D341Med (cell line): Measurements from ENCODE around the gene ISM1.

Experiments used
- DNase-seq: peaks from one replicate; pipeline ENCODE4 v3.0.0; 2012; ENCODE audit warnings: low spot score

The ISM1 gene

DNA sequence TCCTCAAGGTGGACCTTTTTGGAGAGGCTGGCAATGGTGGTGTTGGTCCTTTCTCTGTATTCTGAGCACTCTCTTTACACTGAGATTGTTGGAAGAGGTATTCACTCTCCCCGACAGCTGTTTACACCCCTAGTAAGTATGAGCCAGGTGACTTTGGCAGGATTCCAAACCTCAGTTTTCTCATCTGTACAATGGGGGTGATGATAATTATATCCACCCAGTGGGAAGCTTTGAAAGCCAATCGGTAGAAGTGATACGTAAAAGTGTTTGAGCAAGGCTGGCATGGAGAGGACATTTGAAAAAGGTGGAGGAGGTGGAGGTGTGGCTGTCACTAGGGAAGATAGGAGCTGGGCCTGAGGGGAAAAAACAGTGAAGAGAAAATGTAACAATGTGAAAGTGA is 35.5 kb downstream of the ISM1 start:
- DNase-seq: no peak

DNA sequence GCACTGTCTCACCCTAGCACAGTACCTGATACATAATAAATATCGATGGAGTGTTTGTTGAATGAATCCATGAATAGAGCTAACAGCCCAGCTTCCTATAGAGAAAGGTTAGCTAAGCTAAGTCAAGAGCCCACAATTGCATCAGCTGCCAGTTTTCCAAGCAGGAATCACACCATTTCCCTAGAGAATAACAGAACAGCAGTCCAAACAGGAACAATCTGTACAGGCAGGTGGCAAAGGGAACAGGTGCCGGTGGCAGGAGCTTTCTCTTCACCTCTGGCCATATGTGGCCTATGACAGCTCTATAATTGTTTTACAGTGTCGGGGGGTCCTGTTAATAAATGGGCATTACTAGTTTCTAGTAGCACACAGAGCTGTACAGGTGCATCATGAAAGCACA is 38.8 kb downstream of the ISM1 start:
- no peak for DNase-seq

DNA sequence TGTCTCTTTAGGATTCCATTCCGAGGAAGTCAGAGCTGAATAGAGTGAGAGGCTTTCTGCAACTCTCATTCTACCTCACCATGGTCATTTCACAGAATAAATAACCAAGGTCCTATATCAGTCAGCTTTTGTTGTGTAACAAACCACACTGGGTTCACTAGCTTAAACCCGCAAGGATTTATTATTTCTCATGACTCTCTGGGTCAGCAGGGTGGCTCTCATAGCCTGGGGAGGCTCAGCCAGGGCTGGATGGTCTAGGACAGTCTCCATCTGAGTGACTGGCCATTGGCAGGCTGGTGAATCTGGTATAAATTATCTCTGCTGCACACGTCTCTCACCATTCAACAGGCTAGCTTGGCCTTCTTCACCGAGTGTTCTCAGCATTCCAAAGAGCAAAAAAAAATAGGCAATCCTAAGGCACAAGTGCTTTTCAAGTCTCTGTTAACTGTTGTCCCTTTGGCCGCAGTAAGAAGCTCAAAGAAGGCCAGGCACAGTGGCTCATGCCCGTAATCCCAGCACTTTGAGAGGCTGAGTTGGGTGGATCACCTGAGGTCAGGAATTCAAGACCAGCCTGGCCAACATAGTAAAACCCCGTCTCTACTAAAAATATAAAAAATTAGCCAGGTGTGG is 39.7 kb downstream of the ISM1 start:
- DNase-seq: no peak

DNA sequence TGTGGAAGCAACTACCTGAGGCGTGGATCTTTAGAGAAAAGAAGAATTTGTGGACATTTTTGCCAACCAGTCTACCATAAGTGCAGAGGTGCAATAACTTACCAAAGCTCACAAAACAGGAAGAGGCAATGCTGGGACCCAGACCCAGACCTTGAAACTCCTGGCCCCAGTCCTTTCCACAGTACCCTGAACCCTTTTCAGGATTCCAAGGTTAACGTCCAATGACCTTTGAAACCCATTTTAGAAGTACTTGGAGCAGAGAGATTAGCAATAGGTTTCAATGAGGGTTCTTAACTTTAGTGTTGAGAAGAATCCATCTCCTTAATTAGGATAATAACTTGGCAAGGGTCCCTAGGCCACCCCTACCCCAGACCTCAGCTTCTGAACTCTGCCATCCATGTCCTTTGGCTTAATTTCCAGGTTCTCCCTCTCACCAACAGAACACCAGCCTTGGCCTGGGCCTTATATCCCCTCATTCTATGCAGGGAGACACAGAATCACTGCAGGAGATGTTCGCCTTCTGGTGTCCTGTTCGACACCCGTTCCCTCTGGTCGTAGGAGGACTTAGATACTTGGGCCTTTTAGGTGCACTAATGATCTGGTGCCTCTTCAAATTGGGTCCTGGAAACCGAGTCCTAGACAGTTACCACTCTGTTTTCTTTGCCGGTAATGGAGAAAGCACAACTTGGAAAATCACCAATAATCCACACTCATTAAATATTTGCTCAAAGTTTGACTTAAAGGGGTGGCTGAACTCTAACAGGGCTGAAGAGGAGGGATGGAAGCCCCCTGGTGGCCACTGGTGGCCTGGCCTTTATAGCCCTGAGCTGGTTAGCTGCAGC is 40.6 kb downstream of the ISM1 start:
- peak; percentile 72 for DNase-seq

DNA sequence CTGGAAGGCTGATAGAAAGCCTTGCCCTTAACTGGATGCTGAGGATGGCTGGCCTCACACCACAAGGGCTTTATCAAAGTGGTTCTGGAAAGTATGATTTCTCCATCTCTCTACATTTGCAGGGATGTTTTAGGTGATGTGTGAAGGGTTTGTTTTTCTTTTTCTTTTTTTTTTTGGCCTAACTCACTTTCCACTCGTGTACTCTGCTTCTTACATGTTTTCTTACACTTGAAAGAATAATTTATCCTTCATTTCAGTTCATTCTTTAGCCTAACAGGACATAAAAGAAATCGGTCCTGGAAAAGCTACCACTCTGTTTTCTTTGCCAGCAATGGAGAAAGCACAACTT is 41.2 kb downstream of the ISM1 start:
- DNase-seq: no peak

DNA sequence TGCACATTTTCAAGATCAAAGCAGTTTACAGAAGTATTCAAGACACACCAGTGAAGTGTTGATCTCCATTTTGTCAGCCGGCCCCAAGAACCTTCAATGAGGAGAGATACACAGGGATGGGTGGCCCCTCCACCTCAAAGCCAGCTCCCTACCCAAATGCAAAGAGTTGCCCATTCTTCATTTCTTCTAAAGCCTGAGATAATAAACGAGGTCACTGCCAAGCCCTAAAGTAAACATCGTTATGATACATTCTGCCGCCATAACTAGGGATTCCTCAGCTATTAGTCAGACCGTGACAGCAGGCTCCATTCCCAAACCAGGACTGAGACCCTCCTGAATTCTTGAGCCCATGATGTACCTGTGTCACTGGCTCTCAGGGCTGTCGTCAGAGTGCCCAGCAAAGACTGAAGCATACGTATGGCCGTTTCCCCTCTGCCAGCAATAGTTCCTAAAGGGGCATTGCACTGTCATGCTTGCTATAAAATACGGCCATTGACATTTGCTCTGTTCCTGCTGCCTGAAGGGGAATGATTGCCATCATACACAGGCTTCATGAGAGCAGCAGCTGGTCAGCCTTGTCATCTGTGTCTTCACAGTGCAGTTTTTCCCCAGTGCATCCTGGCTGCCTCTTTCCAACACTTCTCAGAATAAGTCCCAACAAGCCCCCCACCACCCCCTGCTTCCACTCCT is 41.7 kb downstream of the ISM1 start:
- no peak for DNase-seq

DNA sequence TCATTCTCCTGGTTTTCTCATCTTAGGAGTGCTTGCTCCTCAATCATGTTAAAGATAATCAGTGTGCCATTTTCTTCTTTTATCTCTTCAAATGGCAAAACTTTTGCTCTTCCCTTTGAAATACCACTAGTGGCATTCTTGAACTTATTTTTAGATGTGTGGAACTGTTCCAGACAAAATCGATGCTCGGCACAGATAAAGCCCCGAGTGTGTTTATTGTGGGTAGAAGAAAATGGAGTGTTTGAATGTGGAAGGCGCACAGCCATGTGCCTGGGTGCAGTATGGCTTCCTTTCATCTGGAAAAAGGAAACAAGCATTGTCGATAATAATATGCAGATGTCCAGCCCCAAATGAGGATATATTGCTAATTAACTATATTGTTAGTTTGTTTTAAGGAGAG is 42.4 kb downstream of the ISM1 start:
- DNase-seq: no peak

DNA sequence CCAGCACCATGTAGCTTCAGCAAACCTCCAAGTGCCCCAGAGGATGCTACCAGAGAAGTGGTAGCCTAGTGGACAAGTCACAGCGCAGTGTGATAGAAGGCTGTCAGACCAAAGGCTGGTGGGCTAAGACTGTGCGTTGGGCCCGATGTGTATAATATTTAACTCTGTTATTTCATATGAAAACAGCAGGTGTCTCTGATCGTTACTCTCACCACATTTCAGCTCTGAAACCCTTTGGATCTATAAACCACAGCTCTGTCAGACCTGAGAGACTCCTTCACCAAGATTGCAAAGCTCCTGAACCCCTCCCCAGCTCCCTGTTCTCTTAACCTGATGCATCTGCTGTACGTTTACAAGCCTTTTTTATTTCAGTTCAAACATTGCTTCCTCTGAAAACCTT is 43.8 kb downstream of the ISM1 start:
- DNase-seq: no peak

DNA sequence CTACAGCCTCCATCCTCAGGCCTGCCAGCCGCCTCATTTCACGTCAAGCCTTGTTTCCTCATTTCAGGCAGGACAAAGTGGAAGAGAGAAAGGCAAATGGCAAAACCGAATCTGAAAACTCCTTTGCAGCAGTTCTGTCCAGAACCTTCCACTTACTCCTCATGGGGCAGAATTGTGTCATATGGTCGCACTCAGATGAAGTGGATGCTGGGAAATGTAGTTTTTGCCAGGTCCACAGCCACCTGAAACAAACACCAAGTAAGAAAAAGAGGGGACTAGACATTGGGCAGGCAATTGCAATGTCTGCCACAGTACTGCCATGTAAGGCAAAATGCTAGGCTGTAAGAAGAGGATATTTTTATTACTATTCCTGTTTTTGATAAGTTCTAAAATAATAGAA is 44.9 kb downstream of the ISM1 start:
- DNase-seq: no peak

DNA sequence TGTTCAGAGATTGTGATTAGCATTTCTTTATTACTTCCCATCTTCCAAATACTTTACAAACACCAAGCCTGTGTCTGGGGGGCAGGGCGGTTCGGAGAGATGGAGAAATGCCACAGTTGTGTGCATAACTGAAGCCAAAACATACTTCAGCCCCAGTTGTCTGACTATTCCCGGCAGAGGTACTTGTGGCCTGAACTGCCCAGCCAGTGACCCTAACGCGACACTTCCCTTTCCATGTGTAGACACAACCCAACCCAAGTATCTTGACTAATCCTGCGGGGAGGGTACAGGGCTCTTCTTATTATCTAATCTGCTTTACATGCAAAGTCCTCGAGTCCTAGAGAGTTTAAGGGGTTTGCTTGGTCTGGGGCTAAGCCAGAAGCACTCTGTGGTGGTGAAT is 46.2 kb downstream of the ISM1 start:
- DNase-seq: no peak

DNA sequence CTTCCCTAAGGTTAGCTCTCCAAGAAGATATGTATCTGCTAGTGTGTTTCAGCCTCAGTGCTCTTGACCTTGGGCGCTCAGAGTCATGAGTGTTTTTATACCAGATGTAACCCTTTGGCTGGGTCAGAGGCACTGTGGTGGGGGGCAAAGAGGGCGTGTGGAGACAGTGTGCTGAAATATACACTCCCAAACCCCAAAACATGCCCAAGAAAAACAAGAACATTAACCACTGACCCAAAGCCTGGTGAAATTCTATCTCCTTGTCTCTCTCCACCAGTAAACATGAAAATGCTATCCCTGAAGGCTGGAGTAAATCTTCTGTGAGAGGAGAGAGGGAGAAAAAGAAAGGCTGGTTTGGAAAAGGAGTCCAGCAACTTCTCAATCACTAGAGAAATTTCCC is 47.9 kb downstream of the ISM1 start:
- no peak for DNase-seq

DNA sequence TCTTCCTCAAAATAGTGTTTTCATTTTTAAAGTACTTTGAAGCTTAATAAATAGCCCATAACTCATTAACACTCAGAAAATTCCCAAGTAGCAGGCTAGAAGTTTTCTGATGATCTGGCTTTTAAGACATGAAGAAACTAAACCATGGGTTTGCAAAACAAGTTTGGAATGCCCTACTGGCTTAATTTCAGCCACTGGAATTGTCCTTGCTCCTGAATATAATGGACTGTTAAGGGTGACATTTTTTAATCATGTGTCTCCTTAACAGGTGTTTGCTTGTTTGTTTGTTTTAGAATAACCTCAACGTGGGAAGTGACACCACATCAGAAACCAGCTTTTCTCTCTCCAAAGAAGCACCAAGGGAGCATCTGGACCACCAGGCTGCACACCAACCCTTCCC is 49.1 kb downstream of the ISM1 start:
- DNase-seq: no peak

DNA sequence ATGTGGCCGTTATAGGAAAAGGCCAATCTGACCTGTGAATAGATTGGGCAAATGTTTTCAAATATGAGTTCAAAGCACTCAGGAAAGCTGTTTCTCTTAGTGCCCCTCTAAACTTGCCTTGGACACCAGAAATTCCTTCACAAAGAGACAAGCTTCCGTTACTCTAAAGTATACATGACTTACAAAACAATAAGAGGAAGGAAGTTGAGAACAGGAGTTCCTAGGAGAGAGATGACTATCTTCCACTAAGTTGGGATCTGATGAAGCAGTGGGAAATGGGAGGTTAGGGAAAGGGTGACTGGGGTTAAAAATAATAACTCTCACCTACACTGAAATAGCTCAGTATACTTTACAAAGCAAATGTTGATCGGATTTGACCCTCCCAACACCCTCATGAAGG is 50.0 kb downstream of the ISM1 start:
- DNase-seq: no peak

DNA sequence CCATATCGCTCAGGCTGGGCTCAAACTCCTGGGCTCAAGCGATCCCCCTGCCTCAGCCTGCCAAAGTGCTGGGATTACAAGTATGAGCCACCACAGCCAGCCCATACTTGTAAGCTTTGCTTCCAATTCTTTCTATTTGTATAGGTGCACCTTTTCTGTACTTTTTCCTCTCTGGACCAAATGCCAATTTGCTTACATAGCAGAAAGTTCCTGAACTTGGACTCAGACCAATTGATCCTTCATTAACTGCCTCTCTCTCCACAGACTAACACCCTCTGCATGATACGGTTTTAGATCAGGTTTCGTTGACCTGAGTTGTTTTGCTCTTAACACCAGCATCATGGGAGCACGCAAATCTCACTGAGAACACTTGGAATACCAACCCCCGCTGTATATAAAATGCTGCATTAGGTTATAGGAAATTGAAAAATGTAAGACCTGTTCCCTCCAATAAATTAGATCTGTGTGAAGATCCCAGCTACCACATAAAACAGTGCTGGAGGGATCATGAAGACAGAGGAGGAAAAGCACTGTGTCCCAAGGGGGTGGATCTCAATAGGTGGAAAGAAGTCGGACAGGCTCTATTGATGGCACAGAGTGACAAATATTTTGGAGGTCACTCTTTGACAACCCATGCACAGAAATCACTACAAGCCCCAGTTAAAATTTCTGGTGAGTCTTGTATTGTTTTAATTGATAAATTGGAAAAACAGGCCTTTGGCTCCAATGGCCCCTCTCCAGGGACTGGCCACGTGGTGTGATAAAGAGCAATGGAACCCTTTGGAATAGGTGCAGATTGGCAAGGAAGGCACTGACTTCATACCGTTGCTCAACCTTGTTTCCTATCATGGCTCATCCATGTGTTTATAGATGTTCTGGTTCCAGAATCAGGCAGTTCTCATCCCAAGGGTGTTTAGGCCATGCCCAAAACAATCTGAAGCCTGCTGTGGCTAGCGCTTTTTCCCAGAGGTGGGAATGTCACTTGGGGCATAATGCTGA is 51.2 kb downstream of the ISM1 start:
- no peak for DNase-seq

DNA sequence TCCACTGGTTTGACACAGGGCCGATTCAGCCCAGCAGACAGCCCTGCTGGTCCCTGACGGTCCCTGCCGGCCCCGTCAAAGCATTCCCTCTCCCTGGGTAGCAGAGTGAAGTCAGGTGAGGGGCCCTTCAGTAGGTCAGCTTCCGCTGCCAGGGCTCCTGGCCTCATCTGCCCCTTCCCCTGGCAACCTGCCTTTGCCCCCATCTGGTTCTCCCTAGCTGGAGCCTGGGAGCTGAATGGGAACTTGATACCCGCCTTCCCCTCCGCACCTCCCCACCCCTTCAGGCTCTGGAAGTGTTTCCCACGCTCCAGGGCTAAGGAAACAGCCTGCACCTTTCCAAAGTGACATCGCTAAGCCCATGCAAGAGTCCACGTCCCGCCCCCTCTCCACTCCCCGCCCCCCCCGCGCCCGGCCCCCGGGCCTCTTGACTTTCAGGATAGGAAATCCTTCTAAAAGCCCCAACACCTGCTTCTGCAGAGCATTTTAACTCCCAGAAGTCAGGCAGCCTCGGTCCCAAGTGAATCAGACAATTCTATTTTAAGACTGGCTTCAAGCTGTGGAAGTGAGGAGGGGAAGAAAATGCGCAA is 53.3 kb downstream of the ISM1 start:
- peak; percentile 56 for DNase-seq

DNA sequence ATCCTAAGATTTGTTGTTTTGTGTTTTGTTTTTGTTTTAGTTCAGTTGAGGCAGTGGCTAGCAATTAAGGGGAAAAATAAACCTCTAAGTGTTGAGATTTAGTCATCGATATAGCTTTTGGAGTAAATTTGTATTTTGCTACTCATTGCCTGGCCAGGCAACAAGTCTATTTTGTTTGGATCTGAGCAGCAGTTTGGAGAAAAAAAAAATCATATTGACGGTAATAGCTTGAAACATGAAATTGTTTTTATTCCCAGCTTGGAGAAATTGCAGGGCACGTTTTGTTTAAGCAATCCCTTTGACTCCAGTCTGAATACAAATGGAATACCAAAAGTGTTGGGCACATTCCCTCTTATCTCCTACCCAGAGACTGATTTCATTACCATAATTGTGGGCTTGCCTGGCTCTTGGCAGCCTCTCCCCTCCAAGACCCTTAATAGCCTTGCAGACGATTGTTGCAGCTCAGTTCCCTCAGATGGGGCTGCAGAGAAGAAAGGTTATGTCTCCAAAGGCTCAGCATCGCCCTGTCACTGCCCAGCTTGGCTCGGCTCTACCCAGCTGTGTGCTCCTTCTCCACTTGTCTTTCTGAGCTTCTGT is 56.0 kb downstream of the ISM1 start:
- DNase-seq: no peak

DNA sequence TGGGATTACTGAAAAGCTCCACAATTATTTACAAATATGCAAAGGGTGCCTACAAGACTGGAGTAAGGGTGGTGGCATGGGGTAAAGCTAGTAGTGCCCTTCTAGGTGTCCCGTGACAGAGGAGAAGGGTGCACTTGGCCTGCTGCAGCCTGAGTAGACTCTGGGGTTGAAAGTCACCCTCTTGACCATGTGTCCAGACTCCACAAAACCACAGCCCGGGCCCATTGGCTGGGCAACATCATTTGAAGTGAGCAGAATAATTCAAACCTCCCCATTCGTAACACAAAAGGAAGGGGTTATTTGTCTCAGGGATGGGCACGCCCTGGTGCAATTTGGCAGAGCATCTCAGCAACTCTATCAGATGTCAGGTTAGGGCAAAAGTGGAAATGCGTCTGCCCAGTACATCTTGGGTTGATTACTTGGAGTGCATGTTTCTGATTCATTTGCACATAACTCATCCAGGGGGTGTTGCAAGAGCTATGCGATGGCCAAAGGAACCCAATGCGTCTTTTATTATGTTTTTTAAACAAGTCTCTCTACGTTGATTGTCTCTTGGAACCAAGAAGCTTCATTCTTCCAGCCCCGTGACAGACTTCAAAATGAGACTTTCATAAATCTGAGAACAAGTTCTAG is 56.7 kb downstream of the ISM1 start:
- DNase-seq: no peak

DNA sequence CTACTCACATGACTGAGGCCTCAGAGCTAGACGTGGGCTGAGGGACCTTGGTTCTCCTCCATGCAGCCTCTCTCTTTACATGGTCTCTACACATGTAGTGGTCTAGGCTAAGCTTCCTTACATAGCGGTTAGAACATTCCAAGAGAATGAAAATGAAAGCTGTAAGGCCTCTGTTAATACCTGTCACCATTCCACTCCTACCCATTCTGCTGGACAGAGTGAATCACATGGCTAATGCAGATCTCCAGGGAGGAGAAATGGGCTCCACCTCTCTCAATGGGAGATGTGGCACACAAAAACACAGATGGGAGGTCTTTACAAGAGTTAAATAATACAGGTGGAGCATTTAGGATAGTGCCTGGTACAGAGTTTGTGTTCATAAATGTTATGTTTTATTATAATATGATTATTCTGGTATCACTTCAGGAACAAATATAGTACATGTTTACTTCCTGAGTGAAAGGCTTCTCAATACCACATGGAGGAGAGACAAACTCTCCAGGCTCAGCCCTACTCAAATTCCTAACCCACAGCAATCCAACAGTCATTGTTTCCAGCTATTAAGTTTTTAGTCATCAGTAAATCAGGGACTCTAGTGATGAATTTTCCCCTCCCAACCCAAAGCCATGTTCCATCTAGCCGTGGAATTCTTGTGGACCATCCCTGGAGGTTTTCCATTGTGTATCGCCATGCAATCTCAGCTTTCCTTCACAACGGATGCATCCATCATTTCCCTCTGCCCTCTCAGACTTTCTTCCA is 57.9 kb downstream of the ISM1 start:
- no peak for DNase-seq

DNA sequence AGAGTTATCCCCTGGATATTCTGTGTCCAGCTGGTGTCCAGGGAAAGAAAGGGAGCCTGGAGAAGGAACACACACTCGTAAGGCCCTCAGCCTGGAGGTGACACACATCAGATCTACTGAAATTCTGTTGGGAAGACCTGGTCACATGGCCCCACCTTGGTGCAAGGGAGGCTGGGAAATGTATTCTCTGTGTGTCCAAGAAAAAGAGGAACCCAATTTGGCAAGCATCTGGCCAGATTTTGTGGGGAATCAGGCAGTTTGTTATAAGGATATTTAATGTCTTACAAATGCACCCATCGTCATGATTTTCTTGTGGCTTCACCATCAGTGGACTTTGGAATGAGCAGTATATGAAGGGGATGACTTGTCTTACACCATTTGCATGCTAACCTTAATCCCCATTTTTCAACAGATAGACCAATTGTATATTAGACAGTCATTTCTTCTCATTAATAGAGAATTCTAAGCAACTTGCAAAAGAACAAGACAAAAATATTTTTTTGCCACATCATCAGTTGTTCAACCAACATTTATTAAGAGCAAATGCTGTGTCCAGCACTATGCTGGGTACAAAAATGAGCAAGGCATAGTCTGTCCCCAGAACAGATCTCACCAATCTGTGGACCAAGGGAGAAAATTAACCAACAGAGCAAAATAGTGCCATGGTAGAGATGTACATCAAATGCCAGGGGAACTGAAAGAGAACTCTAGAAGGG is 59.7 kb downstream of the ISM1 start:
- DNase-seq: no peak
